Neural crest cell (in vitro differentiated cells): ENCODE measurements around the gene PDE8B. TPM values are rescaled to one million over a fixed set of nuclear protein-coding genes. Genes with fewer than 3 reads are reported as not detected.

ENCODE experiments used
- DNase-seq: peaks from one replicate; pipeline ENCODE4 v3.0.0; 2021; ENCODE audit warnings: low read depth, mixed read lengths, low spot score
- H3K27ac Mint-ChIP-seq: one replicate; pipeline ENCODE4 v1.8.0; 2021; ENCODE audit warnings: mild to moderate bottlenecking, mixed read lengths; ENCODE audit not compliant: unreplicated experiment
- H3K27me3 Mint-ChIP-seq: 2 replicates; pipeline ENCODE4 v1.8.0; 2021; ENCODE audit warnings: low read depth, mild to moderate bottlenecking, mixed read lengths
- H3K36me3 Mint-ChIP-seq: 2 replicates; pipeline ENCODE4 v1.8.0; 2021; ENCODE audit warnings: low read depth, mild to moderate bottlenecking, mixed read lengths
- H3K4me1 Mint-ChIP-seq: 2 replicates; pipeline ENCODE4 v1.8.0; 2021; ENCODE audit warnings: mixed read lengths
- H3K4me3 Mint-ChIP-seq: one replicate; pipeline ENCODE4 v1.8.0; 2021; ENCODE audit warnings: mild to moderate bottlenecking, mixed read lengths
- H3K9me3 Mint-ChIP-seq: 2 replicates; pipeline ENCODE4 v1.8.0; 2021; ENCODE audit warnings: mixed read lengths
- total RNA-seq: library from RNA; stranded (reverse); gene quantifications from 2 replicates; pipeline ENCODE4 v1.2.1, GENCODE V29; 2021
- TF ChIP-seq, protein P1 (sequence below): fragments of 200-600 bp; sonication (generic); conservative IDR thresholded peaks from 2 replicates; pipeline ENCODE4 v1.5.0; 2021; ENCODE audit warnings: antibody characterized with exemption, mild to moderate bottlenecking

The PDE8B gene
- total RNA-seq, 1 donor from 2014 or later, result 0.44 TPM

DNA sequence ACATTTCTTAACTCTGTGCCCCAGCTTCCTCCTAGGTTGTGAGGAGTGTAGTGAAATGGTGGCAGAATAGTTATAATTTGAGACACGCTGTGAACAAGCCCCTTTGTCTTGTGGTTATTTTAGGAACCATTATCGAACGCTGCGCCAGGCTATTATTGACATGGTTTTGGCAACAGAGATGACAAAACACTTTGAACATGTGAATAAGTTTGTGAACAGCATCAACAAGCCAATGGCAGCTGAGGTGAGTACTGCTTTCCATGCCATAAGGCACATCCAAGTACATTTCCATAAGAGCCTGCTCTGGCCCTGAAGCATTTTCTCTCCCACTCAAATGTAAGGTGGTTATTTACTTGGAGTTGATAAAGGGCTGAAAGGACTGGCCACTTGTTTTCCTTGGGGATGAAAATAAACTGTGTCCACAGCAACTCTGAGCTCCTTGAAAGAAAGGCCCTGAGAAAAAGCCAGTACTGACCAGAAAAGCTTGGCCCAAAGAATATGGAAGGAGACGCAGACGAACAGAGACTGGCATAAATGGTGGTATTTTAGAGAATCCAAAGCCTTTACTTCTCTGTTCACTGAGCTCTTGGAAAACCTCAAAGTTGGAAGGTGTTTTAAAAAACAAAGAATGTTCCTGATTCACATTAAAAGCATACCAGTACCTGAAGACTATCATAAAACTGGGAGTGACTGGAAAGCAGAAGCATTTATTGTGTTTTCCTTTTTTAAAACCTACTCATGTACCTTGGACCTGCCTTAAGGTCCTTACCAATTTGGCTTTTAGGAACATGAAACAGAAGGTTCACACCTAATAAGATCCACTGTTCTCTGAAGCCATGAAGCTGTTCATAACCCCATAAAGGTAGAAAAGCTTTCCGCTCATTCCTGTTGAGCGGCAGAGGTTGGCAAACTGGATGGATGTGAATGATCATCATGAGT, 209.4 kb downstream of the PDE8B start:
- H3K27ac Mint-ChIP-seq, result no peak overlapping the region
- no peaks in the 10 kb centered on the region for H3K9me3 Mint-ChIP-seq
- no peak overlapping the region for H3K4me3 Mint-ChIP-seq
- H3K36me3 Mint-ChIP-seq, result peaks cover 2% of the 10 kb centered on the region
- no peak for DNase-seq
- H3K27me3 Mint-ChIP-seq, result no peaks in the 10 kb centered on the region
- TF ChIP-seq, protein P1, sequence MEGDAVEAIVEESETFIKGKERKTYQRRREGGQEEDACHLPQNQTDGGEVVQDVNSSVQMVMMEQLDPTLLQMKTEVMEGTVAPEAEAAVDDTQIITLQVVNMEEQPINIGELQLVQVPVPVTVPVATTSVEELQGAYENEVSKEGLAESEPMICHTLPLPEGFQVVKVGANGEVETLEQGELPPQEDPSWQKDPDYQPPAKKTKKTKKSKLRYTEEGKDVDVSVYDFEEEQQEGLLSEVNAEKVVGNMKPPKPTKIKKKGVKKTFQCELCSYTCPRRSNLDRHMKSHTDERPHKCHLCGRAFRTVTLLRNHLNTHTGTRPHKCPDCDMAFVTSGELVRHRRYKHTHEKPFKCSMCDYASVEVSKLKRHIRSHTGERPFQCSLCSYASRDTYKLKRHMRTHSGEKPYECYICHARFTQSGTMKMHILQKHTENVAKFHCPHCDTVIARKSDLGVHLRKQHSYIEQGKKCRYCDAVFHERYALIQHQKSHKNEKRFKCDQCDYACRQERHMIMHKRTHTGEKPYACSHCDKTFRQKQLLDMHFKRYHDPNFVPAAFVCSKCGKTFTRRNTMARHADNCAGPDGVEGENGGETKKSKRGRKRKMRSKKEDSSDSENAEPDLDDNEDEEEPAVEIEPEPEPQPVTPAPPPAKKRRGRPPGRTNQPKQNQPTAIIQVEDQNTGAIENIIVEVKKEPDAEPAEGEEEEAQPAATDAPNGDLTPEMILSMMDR, result no peak
- H3K4me1 Mint-ChIP-seq, result no peaks in the 10 kb centered on the region

DNA sequence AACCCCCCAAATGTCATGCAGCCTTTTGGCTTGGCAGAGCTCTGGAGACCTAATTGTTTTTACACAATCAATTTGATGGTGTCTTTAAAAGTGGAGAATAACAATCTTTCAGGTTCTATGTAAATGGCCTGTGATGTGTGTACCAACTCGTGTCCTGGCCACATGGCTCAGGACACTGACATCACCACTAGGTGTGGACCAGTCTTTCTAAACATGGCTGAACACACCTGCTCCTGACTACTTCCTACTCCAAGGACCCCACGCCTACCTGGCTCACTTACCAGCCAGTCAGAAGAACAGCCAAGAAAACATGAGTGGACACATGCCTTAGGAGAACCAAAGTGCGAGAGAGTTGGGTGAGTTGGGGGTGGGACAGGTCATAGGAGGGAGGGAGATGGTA, 210.5 kb downstream of the PDE8B start:
- Mint-ChIP-seq H3K4me1 (no peaks in the 10 kb centered on the region), H3K27ac (no peak overlapping the region), H3K36me3 (peaks cover 2% of the 10 kb centered on the region), H3K4me3 (no peak overlapping the region), H3K9me3 (no peaks in the 10 kb centered on the region), H3K27me3 (no peaks in the 10 kb centered on the region)
- TF ChIP-seq, protein P1, result no peak
- no peak for DNase-seq

DNA sequence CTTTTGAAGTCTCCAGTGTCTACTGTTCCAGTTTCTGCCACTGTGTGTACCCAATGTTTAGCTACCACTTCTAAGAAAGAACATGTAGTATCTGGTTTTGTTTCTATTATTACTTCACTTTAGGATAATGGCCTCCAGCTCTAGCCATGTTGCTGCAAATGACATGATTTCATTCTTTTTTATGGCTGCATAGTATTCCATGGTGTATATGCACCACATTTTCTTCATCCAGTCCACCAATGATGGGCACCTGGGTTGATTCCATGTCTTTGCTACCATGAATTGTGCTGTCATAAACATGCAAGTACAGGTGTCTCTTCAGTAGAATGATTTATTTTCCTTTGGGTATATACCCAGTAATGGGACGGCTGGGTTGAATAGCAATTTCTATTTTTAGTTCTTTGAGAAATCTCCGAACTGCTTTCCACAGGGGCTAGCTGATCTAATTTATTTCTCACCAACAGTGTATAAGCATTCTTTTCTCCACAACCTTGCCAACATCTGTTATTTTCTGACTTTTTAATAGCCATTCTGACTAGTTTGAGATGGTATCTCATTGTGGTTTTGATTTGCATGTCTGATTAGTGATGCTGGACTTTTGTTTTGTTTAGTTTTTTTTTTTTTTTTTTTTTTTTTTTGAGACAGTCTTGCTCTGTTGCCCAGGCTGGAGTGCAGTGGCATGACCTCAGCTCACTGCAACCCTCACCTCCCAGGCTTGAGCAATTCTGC, 212.7 kb downstream of the PDE8B start:
- TF ChIP-seq, protein P1, result no peak
- no peak overlapping the region for H3K4me3 Mint-ChIP-seq
- peaks cover 2% of the 10 kb centered on the region for H3K36me3 Mint-ChIP-seq
- H3K27me3 Mint-ChIP-seq, result no peaks in the 10 kb centered on the region
- H3K9me3 Mint-ChIP-seq, result no peaks in the 10 kb centered on the region
- H3K4me1 Mint-ChIP-seq, result peaks cover 5% of the 10 kb centered on the region
- no peak overlapping the region for H3K27ac Mint-ChIP-seq
- no peak for DNase-seq

DNA sequence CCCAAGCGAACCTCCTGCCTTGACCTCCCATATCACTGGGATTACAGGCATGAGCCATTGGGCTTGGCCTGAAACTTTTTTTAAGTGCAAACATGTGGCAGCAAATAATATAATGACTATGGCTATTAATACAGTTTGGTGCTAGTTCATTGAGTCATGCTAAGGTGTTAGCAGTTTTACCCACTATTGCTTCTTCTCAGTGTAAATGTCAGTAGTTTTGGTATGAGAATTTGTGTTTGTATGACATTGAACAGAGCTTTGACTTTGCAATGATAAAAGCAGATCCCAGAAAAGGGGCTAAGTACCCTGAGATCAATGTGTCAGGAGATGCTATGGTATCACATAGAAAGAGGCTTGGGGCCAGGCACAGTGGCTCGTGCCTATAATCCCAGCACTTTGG, 214.4 kb downstream of the PDE8B start:
- Mint-ChIP-seq H3K4me1 (peaks cover 5% of the 10 kb centered on the region), H3K27me3 (no peaks in the 10 kb centered on the region), H3K27ac (no peak overlapping the region), H3K36me3 (peaks cover 2% of the 10 kb centered on the region), H3K4me3 (no peak overlapping the region), H3K9me3 (no peaks in the 10 kb centered on the region)
- TF ChIP-seq, protein P1, result no peak
- no peak for DNase-seq

DNA sequence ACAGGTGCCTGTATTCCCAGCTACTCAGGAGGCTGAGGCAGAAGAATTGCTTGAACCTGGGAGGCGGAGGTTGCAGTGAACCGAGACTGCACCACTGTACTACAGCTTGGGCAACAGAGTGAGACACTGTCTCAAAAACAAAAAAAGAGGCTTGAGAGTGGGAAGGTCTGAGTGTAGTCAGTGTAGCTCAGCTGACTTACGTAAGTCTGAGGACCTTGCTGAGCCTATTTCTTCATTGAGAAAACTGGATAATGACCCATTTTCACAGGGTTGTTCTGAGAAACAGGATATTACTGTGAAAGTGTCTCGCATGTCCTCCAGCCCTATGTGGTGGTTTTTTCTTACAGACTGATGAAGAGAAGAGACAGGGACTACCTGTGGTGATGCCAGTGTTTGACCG, 214.9 kb downstream of the PDE8B start:
- DNase-seq, result no peak
- no peaks in the 10 kb centered on the region for H3K27me3 Mint-ChIP-seq
- no peaks in the 10 kb centered on the region for H3K9me3 Mint-ChIP-seq
- peaks cover 5% of the 10 kb centered on the region for H3K4me1 Mint-ChIP-seq
- H3K4me3 Mint-ChIP-seq, result no peak overlapping the region
- peaks cover 4% of the 10 kb centered on the region for H3K36me3 Mint-ChIP-seq
- H3K27ac Mint-ChIP-seq, result no peak overlapping the region
- TF ChIP-seq, protein P1, result no peak
